Erythroblast (primary cell): ENCODE data around the gene ADARB2.

ENCODE experiments used
- GATA1 ChIP-seq: IDR thresholded peaks from 2 replicates; pipeline ENCODE4 v1.6.1; 2011; ENCODE audit warnings: low read depth, mild to moderate bottlenecking, control low read depth, low read length, moderate library complexity
- POLR2A ChIP-seq: IDR thresholded peaks from 2 replicates; pipeline ENCODE4 v1.6.1; 2011; ENCODE audit warnings: mild to moderate bottlenecking, low read length

- TF ChIP-seq POLR2A, result no peak
- no peak for TF ChIP-seq GATA1
These were observed 412.4 kb downstream of the ADARB2 start for GRCh38 chr10:1324903-1325302.
